ENCODE data around the gene SPTSSB. TPM values are rescaled to one million over a fixed set of nuclear protein-coding genes. Genes with fewer than 3 reads are reported as not detected.

The SPTSSB gene
- total RNA-seq, 6 experiments from 2014 or later = 0.07 to 1.4 TPM; not detected in 4

GRCh38 chr3:161354554-161354953 lies 16.8 kb downstream of the SPTSSB start:
- DNase-seq (no peak), ATAC-seq (peak in 1 of 4 donors; percentile 45)
- no peaks in the 10 kb centered on the region for H3K36me3 ChIP-seq
- H3K4me1 ChIP-seq = peaks cover 0 to 11% (median 2%) of the 10 kb centered on the region in 4 donors
- TF ChIP-seq CTCF (IDR thresholded peaks at IDR 0.05) (no peak), POLR2A (IDR thresholded peaks at IDR 0.05) (no peak)
- H3K27me3 ChIP-seq = no peaks in the 10 kb centered on the region
- H3K9me3 ChIP-seq = no peaks in the 10 kb centered on the region
- H3K4me3 ChIP-seq = no peak overlapping the region
- no peak overlapping the region for H3K27ac ChIP-seq
- WGBS (ENCODE audit: insufficient coverage, low coverage, low lambda C conversion rate, missing lambda C conversion rate) = 24% methylated on average over 2 of the region's 2 CpGs
- intact Hi-C loops (cut with DNase I) = no loop called here

- no peak overlapping the region for H3K27ac ChIP-seq
- ATAC-seq (no peak), DNase-seq (no peak)
- no peak overlapping the region for H3K4me3 ChIP-seq
- no peaks in the 10 kb centered on the region for H3K27me3 ChIP-seq
- intact Hi-C loops (cut with DNase I) = no loop called here
- WGBS (ENCODE audit: insufficient coverage, low coverage, low lambda C conversion rate, missing lambda C conversion rate) = 60% methylated on average over 1 of the region's 1 CpG
- no peak for TF ChIP-seq POLR2A (IDR thresholded peaks at IDR 0.05)
- H3K9me3 ChIP-seq = no peaks in the 10 kb centered on the region
- H3K36me3 ChIP-seq = no peaks in the 10 kb centered on the region
- H3K4me1 ChIP-seq = peaks cover 0 to 5% (median 2%) of the 10 kb centered on the region in 4 donors
Observed at GRCh38 chr3:161351330-161351729, 20.0 kb downstream of the SPTSSB start.

- H3K4me3 ChIP-seq = no peak overlapping the region
- no peak for ATAC-seq
- H3K4me1 ChIP-seq = peaks cover 0 to 2% (median 0%) of the 10 kb centered on the region in 4 donors
- intact Hi-C loops (cut with DNase I) = no loop called here
- no peak for TF ChIP-seq POLR2A (IDR thresholded peaks at IDR 0.05)
- no peak for TF ChIP-seq CTCF (IDR thresholded peaks at IDR 0.05)
- H3K9me3 ChIP-seq = no peaks in the 10 kb centered on the region
- no peaks in the 10 kb centered on the region for H3K27me3 ChIP-seq
- H3K36me3 ChIP-seq = no peaks in the 10 kb centered on the region
- no peak for DNase-seq
- no peak overlapping the region for H3K27ac ChIP-seq
Observed at GRCh38 chr3:161350916-161351315, 20.4 kb downstream of the SPTSSB start.

GRCh38 chr3:161349529-161350312 lies 21.6 kb downstream of the SPTSSB start:
- no peak overlapping the region for H3K4me3 ChIP-seq
- H3K36me3 ChIP-seq = no peaks in the 10 kb centered on the region
- no peak for TF ChIP-seq CTCF (IDR thresholded peaks at IDR 0.05)
- TF ChIP-seq POLR2A (IDR thresholded peaks at IDR 0.05) = no peak
- ATAC-seq (peak in 1 of 4 donors; percentile 44), DNase-seq (no peak)
- no peaks in the 10 kb centered on the region for H3K27me3 ChIP-seq
- no peaks in the 10 kb centered on the region for H3K4me1 ChIP-seq
- H3K9me3 ChIP-seq = no peaks in the 10 kb centered on the region
- H3K27ac ChIP-seq = no peak overlapping the region
- WGBS (ENCODE audit: insufficient coverage, low coverage, low lambda C conversion rate, missing lambda C conversion rate) = 58% methylated on average over 6 of the region's 7 CpGs
- intact Hi-C loops (cut with DNase I) = no loop called here

- DNase-seq (no peak), ATAC-seq (no peak)
- intact Hi-C loops (cut with DNase I) = no loop called here
- Histone ChIP-seq H3K27me3 (no peaks in the 10 kb centered on the region), H3K4me3 (no peak overlapping the region), H3K9me3 (no peaks in the 10 kb centered on the region), H3K27ac (no peak overlapping the region), H3K4me1 (no peaks in the 10 kb centered on the region), H3K36me3 (no peaks in the 10 kb centered on the region)
- TF ChIP-seq CTCF (IDR thresholded peaks at IDR 0.05) (no peak), POLR2A (IDR thresholded peaks at IDR 0.05) (no peak)
- WGBS (ENCODE audit: insufficient coverage, low coverage, low lambda C conversion rate, missing lambda C conversion rate) = 62% methylated on average over 2 of the region's 2 CpGs
Observed at GRCh38 chr3:161348796-161349400, 22.4 kb downstream of the SPTSSB start.

All from right lobe of liver (tissue), 6 donors.